ENCODE results near the gene RGCC.

The RGCC gene

DNA sequence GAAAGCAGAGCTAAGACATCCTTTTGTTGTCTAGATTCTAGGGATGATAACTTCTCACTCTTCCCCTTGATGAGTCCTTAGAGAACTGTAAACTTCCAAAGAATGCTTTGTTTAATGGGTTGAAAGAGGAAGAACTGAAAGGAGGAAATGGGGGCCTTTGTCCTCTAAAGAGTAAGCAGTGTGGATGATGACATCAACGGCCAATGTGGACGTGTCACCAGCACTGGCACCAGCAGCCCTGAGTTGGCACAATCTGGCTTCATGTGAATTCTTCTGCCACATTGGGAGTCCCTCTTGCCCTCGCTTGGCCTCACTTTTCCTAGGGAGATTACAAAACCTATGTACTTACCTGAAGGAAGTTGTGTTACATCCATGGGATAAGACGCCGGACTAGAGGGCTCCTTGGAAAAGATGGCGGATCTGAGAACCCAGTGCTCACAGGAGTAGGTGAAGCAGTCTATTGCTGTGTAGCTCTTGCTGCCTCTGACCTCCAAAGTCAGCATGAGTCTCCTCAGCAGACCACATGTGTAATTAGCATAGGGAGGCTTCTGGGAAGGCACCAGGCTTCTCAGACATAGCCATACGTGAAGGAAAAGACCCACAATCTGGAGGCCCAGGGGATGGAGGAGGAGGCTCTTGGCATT is 62.8 kb downstream of the RGCC start:
- no peak for DNase-seq

All from NCI-H2227 treated with DMSO at 0.1 percent for 48 hours (cell line).